ENCODE data around the gene HIVEP2. TPM values are rescaled to one million over a fixed set of nuclear protein-coding genes. Genes with fewer than 3 reads are reported as not detected.

The HIVEP2 gene
- polyA plus RNA-seq, 2 of the 4 experiments (the other 2 are of a cell fraction) = 2.2 to 2.6 TPM

DNA sequence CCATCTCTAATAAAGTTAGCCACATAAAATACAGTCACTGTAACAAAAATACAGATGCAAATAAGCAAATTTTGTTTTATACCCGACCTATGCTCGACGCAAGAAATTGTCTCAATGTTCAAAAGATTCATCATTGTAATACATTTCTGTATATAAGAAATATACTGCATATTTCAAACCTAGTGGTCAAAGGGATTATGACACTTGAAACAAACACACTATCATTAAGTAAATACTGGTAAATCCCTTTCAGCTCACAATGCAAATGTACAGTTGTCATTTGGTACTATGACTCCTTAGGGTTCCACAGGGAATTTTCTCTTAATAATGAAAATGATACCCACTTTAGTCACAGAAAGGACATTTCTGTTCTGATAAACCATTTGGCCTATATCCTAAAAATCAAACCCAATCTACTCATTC is 2.2 kb downstream of the HIVEP2 start:
- no peak overlapping the region for H3K4me3 ChIP-seq
- ChIA-PET CTCF (interaction anchor here (0.7 to 0.9 kb wide), 2 partner anchors 51 to 84 kb away, joined by 3 read pairs; no protein-coding TSS in a partner anchor), POLR2A (interaction anchor here (1.1 to 1.2 kb wide), 2 partner anchors 16 to 57 kb away, joined by 3 to 4 read pairs; no protein-coding TSS in a partner anchor)
- no peak for ATAC-seq
- no peaks in the 10 kb centered on the region for H3K9me3 ChIP-seq
- no peak overlapping the region for H3K27ac ChIP-seq
- peak overlapping the region; percentile 76; the same call in 2 of the 3 replicates for H3K4me2 ChIP-seq
- peaks cover 18% of the 10 kb centered on the region for H3K4me1 ChIP-seq
- WGBS (ENCODE audit: missing lambda C conversion rate) = 26% methylated on average over 3 of the region's 3 CpGs
- peak; percentile 34 to 46 for DNase-seq (ENCODE audit: low read depth in 1 of 2, low spot score in 1 of 2)
- no peak for FAIRE-seq
- TF ChIP-seq HOXB5 (CRISPR knock-in tag; IDR thresholded peaks at IDR 0.05) (no peak), HEYL (CRISPR knock-in tag; IDR thresholded peaks at IDR 0.05) (no peak), RAD21 (conservative IDR thresholded peaks at IDR 0.05 in 1 of 2, IDR thresholded peaks at IDR 0.05 in 1 of 2) (peak in 1 of 2 experiments; percentile 6; a peak in 1 of 5 replicates), NPAS2 (CRISPR knock-in tag; IDR thresholded peaks at IDR 0.05; ENCODE audit: borderline replicate concordance) (no peak), PHF8 (IDR thresholded peaks at IDR 0.05; ENCODE audit: borderline replicate concordance, low read depth) (no peak)
- TF ChIP-seq, protein P1, sequence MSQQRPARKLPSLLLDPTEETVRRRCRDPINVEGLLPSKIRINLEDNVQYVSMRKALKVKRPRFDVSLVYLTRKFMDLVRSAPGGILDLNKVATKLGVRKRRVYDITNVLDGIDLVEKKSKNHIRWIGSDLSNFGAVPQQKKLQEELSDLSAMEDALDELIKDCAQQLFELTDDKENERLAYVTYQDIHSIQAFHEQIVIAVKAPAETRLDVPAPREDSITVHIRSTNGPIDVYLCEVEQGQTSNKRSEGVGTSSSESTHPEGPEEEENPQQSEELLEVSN (IDR thresholded peaks at IDR 0.05; ENCODE audit: borderline replicate concordance, low read depth) = no peak
- TF ChIP-seq, protein P2, sequence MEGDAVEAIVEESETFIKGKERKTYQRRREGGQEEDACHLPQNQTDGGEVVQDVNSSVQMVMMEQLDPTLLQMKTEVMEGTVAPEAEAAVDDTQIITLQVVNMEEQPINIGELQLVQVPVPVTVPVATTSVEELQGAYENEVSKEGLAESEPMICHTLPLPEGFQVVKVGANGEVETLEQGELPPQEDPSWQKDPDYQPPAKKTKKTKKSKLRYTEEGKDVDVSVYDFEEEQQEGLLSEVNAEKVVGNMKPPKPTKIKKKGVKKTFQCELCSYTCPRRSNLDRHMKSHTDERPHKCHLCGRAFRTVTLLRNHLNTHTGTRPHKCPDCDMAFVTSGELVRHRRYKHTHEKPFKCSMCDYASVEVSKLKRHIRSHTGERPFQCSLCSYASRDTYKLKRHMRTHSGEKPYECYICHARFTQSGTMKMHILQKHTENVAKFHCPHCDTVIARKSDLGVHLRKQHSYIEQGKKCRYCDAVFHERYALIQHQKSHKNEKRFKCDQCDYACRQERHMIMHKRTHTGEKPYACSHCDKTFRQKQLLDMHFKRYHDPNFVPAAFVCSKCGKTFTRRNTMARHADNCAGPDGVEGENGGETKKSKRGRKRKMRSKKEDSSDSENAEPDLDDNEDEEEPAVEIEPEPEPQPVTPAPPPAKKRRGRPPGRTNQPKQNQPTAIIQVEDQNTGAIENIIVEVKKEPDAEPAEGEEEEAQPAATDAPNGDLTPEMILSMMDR (IDR thresholded peaks at IDR 0.05) = peak; percentile 16; the same call in 1 of the 3 replicates
- TF ChIP-seq, protein P3, sequence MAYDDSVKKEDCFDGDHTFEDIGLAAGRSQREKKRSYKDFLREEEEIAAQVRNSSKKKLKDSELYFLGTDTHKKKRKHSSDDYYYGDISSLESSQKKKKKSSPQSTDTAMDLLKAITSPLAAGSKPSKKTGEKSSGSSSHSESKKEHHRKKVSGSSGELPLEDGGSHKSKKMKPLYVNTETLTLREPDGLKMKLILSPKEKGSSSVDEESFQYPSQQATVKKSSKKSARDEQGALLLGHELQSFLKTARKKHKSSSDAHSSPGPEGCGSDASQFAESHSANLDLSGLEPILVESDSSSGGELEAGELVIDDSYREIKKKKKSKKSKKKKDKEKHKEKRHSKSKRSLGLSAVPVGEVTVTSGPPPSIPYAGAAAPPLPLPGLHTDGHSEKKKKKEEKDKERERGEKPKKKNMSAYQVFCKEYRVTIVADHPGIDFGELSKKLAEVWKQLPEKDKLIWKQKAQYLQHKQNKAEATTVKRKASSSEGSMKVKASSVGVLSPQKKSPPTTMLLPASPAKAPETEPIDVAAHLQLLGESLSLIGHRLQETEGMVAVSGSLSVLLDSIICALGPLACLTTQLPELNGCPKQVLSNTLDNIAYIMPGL (CRISPR knock-in tag; IDR thresholded peaks at IDR 0.05; ENCODE audit: borderline replicate concordance) = no peak

DNA sequence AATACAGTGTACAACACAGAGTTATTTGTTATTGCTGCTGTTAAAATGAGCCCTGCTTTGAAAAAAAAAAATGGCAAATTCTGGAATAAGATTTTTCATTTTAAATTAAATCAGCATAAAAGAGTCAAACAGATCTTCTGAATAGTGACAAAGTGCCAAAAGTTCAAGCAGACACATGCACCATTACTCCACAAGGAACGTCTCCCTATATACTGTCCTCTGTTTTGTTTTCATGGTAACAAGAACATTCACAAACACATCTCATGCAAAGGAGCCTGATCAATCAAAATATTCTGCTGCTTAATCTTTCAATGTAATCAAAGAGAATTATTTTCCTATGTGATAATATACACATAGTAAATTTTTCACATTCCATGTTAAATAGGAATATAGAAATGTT is 2.7 kb downstream of the HIVEP2 start:
- ChIA-PET CTCF (interaction anchor here (0.9 to 1.8 kb wide), 2 partner anchors 12 to 56 kb away, joined by 4 to 8 read pairs; no protein-coding TSS in a partner anchor), POLR2A (interaction anchor here (1.2 kb wide), 1 partner anchor 57 kb away, joined by 3 read pairs; no protein-coding TSS in a partner anchor)
- ATAC-seq (no peak), DNase-seq (ENCODE audit: low read depth in 1 of 2, low spot score in 1 of 2) (no peak), FAIRE-seq (no peak)
- Histone ChIP-seq H3K27ac (no peak overlapping the region), H3K9me3 (no peaks in the 10 kb centered on the region), H3K4me3 (no peak overlapping the region), H3K4me2 (no peak overlapping the region), H3K4me1 (peaks cover 18% of the 10 kb centered on the region)
- WGBS (ENCODE audit: missing lambda C conversion rate) = 77% methylated on average over 1 of the region's 1 CpG
- TF ChIP-seq, protein P4, sequence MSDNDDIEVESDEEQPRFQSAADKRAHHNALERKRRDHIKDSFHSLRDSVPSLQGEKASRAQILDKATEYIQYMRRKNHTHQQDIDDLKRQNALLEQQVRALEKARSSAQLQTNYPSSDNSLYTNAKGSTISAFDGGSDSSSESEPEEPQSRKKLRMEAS (IDR thresholded peaks at IDR 0.05) = no peak
- TF ChIP-seq HEYL (CRISPR knock-in tag; IDR thresholded peaks at IDR 0.05) = no peak

DNA sequence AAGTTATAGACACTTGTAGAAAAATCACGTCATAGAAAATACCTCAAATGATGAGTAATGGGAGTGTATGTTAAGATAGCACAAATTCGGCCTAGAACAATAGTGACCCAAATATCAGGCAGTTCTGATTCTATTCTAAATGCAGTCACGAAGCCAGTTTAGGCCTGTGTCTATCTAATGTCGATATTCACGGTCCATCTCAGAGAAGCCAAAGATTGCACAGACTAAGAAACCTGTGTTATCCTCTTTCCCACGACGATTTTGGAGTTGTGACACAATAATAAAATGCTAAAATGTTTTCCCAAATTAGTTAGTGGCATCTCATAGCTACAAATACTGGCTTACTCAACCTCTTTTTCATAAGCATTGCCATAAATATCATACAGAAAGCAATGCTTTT is 4.0 kb downstream of the HIVEP2 start:
- 91% methylated on average over 7 of the region's 7 CpGs for WGBS (ENCODE audit: missing lambda C conversion rate)
- ChIA-PET CTCF (interaction anchor here (0.9 to 1.8 kb wide), 3 partner anchors 11 to 247 kb away, joined by 3 to 8 read pairs (median 4); no protein-coding TSS in a partner anchor), POLR2A (interaction anchor here (1.3 kb wide), 1 partner anchor 56 kb away, joined by 3 read pairs; no protein-coding TSS in a partner anchor)
- no peak for ATAC-seq
- DNase-seq (ENCODE audit: low read depth in 1 of 2, low spot score in 1 of 2) = no peak
- H3K4me3 ChIP-seq = no peak overlapping the region
- H3K4me1 ChIP-seq = peaks cover 18% of the 10 kb centered on the region
- H3K4me2 ChIP-seq = no peak overlapping the region
- no peak overlapping the region for H3K27ac ChIP-seq
- TF ChIP-seq SREBF2 (IDR thresholded peaks at IDR 0.05) (no peak), MAZ (IDR thresholded peaks at IDR 0.05; ENCODE audit: borderline replicate concordance, low read depth, low read length) (no peak)
- FAIRE-seq = no peak
- no peaks in the 10 kb centered on the region for H3K9me3 ChIP-seq

DNA sequence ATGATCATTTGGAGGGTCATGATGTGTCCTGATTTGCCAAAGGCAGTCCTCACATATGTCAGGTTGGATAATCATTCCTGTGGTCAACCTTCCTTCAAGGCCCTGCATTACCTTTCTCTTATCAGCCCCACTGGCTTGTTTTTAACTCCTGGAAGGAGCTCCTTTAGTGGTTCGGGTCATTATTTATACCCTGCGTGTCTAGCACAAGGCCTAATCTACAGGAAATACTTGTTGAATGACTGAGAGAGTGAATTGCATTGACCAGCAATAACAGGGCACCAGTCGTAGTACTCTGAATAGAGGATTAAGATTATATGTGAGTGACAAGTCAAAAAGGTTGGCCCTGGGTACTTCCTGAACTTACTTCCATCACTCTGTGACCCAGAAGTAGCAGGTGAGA is 4.5 kb downstream of the HIVEP2 start:
- WGBS (ENCODE audit: missing lambda C conversion rate) = 92% methylated on average over 3 of the region's 3 CpGs
- H3K4me1 ChIP-seq = peaks cover 18% of the 10 kb centered on the region
- no peak for FAIRE-seq
- H3K4me2 ChIP-seq = no peak overlapping the region
- ChIA-PET CTCF (interaction anchor here (1.2 to 1.8 kb wide), 2 partner anchors 10 to 247 kb away, joined by 3 to 8 read pairs; no protein-coding TSS in a partner anchor), POLR2A (interaction anchor here (1.3 kb wide), 1 partner anchor 55 kb away, joined by 3 read pairs; no protein-coding TSS in a partner anchor)
- TF ChIP-seq CHD4 (IDR thresholded peaks at IDR 0.05; ENCODE audit: borderline replicate concordance) = no peak
- no peak for TF ChIP-seq HOXB5 (CRISPR knock-in tag; IDR thresholded peaks at IDR 0.05)
- TF ChIP-seq RCOR1 (IDR thresholded peaks at IDR 0.05; ENCODE audit: low read depth, low read length) = no peak
- no peak for TF ChIP-seq ZC3H11A (IDR thresholded peaks at IDR 0.05)
- TF ChIP-seq, protein P5, sequence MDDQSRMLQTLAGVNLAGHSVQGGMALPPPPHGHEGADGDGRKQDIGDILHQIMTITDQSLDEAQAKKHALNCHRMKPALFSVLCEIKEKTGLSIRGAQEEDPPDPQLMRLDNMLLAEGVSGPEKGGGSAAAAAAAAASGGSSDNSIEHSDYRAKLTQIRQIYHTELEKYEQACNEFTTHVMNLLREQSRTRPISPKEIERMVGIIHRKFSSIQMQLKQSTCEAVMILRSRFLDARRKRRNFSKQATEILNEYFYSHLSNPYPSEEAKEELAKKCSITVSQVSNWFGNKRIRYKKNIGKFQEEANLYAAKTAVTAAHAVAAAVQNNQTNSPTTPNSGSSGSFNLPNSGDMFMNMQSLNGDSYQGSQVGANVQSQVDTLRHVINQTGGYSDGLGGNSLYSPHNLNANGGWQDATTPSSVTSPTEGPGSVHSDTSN (IDR thresholded peaks at IDR 0.05) = no peak
- TF ChIP-seq HOXB13 (CRISPR knock-in tag; IDR thresholded peaks at IDR 0.05; ENCODE audit: low read depth) = no peak
- TF ChIP-seq GATA3 (IDR thresholded peaks at IDR 0.05; ENCODE audit: borderline replicate concordance) = no peak
- no peak for TF ChIP-seq ZNF302 (CRISPR knock-in tag; IDR thresholded peaks at IDR 0.05)
- no peak for TF ChIP-seq HEYL (CRISPR knock-in tag; IDR thresholded peaks at IDR 0.05)
- no peak for TF ChIP-seq NPAS2 (CRISPR knock-in tag; IDR thresholded peaks at IDR 0.05; ENCODE audit: borderline replicate concordance)
- no peak overlapping the region for H3K27ac ChIP-seq
- no peak for DNase-seq (ENCODE audit: low read depth in 1 of 2, low spot score in 1 of 2)
- H3K9me3 ChIP-seq = no peaks in the 10 kb centered on the region
- no peak for ATAC-seq
- H3K4me3 ChIP-seq = no peak overlapping the region
